Fibroblast of skin of scalp (primary cell): ENCODE results near the gene COLQ.
"Not testable (repeated sequence)": the region's sequence is repeated elsewhere in the genome, so short reads cannot be mapped to it uniquely, and the experiment has no call there.

ENCODE experiments used
- DNase-seq: peaks from one replicate; pipeline ENCODE4 v3.0.0-alpha.2; 2013

The COLQ gene

GRCh38 chr3:15490158-15490557, 31.3 kb downstream of the COLQ start:
- DNase-seq: no peak

- no peak for DNase-seq
Measured at GRCh38 chr3:15488002-15488401, 33.5 kb downstream of the COLQ start.

GRCh38 chr3:15486979-15487378, 34.5 kb downstream of the COLQ start:
- no peak for DNase-seq

- no peak for DNase-seq
Measured at GRCh38 chr3:15486020-15486419, 35.5 kb downstream of the COLQ start.

- not testable (repeated sequence) for DNase-seq
Measured at GRCh38 chr3:15484551-15484950, 37.0 kb downstream of the COLQ start.

- no peak for DNase-seq
Measured at GRCh38 chr3:15479400-15480224, 41.9 kb downstream of the COLQ start.

- DNase-seq: no peak
Measured at GRCh38 chr3:15478640-15478979, 42.9 kb downstream of the COLQ start.

GRCh38 chr3:15477951-15478639, 43.4 kb downstream of the COLQ start:
- no peak for DNase-seq

- DNase-seq: no peak
Measured at GRCh38 chr3:15476378-15476777, 45.1 kb downstream of the COLQ start.

GRCh38 chr3:15475161-15475560, 46.3 kb downstream of the COLQ start:
- DNase-seq: no peak

GRCh38 chr3:15471861-15472260, 49.6 kb downstream of the COLQ start:
- DNase-seq: no peak

GRCh38 chr3:15470849-15471248, 50.7 kb downstream of the COLQ start:
- DNase-seq: peak; percentile 24

- no peak for DNase-seq
Measured at GRCh38 chr3:15470261-15470660, 51.2 kb downstream of the COLQ start.

GRCh38 chr3:15467227-15468181, 54.0 kb downstream of the COLQ start:
- DNase-seq: no peak

- DNase-seq: no peak
Measured at GRCh38 chr3:15465876-15466585, 55.5 kb downstream of the COLQ start.

GRCh38 chr3:15462451-15462850, 59.1 kb downstream of the COLQ start:
- DNase-seq: no peak

GRCh38 chr3:15460891-15461531, 60.5 kb downstream of the COLQ start:
- DNase-seq: no peak

GRCh38 chr3:15458212-15458780, 63.2 kb downstream of the COLQ start:
- DNase-seq: no peak

GRCh38 chr3:15456915-15457314, 64.6 kb downstream of the COLQ start:
- not testable (repeated sequence) for DNase-seq

- DNase-seq: peak; percentile 10
Measured at GRCh38 chr3:15456321-15456720, 65.2 kb downstream of the COLQ start.

- DNase-seq: no peak
Measured at GRCh38 chr3:15455756-15456155, 65.8 kb downstream of the COLQ start.
